Fibroblast of peridontal ligament (primary cell): ENCODE measurements around the gene METTL24.
A peak's percentile ranks its signal among the peaks of the same experiment; 100 is the strongest.
"Not testable (repeated sequence)": the region's sequence is repeated elsewhere in the genome, so short reads cannot be mapped to it uniquely, and the experiment has no call there.

ENCODE experiments used
- DNase-seq: peaks from one replicate; pipeline ENCODE4 v3.0.0-alpha.2; 2010; ENCODE audit errors: extremely low read depth

The METTL24 gene

GRCh38 chr6:110360676-110361075, 2.5 kb upstream of the METTL24 start:
- DNase-seq: no peak

GRCh38 chr6:110359556-110359955, 1.4 kb upstream of the METTL24 start:
- DNase-seq: no peak

- no peak for DNase-seq
These were observed 508 bp upstream of the METTL24 start for GRCh38 chr6:110358553-110359160.

GRCh38 chr6:110357298-110357663, 868 bp downstream of the METTL24 start:
- no peak for DNase-seq

GRCh38 chr6:110356778-110357177, 1.4 kb downstream of the METTL24 start:
- DNase-seq: no peak

- DNase-seq: no peak
These were observed 2.4 kb downstream of the METTL24 start for GRCh38 chr6:110355727-110356126.

- DNase-seq: no peak
These were observed 3.1 kb downstream of the METTL24 start for GRCh38 chr6:110355022-110355421.

- no peak for DNase-seq
These were observed 4.0 kb downstream of the METTL24 start for GRCh38 chr6:110354153-110354552.

- no peak for DNase-seq
These were observed 4.6 kb downstream of the METTL24 start for GRCh38 chr6:110353457-110354001.

- DNase-seq: peak; percentile 13
These were observed 5.4 kb downstream of the METTL24 start for GRCh38 chr6:110352563-110353262.

- DNase-seq: no peak
These were observed 6.2 kb downstream of the METTL24 start for GRCh38 chr6:110351986-110352385.

- DNase-seq: no peak
These were observed 6.6 kb downstream of the METTL24 start for GRCh38 chr6:110351546-110351945.

- not testable (repeated sequence) for DNase-seq
These were observed 7.6 kb downstream of the METTL24 start for GRCh38 chr6:110350593-110350992.

GRCh38 chr6:110348961-110349690, 9.0 kb downstream of the METTL24 start:
- DNase-seq: no peak

GRCh38 chr6:110345025-110345424, 13.1 kb downstream of the METTL24 start:
- no peak for DNase-seq

- no peak for DNase-seq
These were observed 15.4 kb downstream of the METTL24 start for GRCh38 chr6:110342759-110343158.

GRCh38 chr6:110341663-110342596, 16.2 kb downstream of the METTL24 start:
- DNase-seq: peak; percentile 14

- DNase-seq: no peak
These were observed 17.1 kb downstream of the METTL24 start for GRCh38 chr6:110341067-110341466.

GRCh38 chr6:110340392-110340965, 17.7 kb downstream of the METTL24 start:
- DNase-seq: no peak

- no peak for DNase-seq
These were observed 19.2 kb downstream of the METTL24 start for GRCh38 chr6:110338820-110339470.

- peak; percentile 2 for DNase-seq
These were observed 20.7 kb downstream of the METTL24 start for GRCh38 chr6:110337486-110337885.
